Measurements from ENCODE around the gene PSMB7. TPM values are rescaled to one million over a fixed set of nuclear protein-coding genes. Genes with fewer than 3 reads are reported as not detected.

Gene PSMB7
- total and polyA plus RNA-seq, 2 donors (not counting 1 experiment from before 2014, with no cell fraction given), result 206 to 290 TPM

DNA sequence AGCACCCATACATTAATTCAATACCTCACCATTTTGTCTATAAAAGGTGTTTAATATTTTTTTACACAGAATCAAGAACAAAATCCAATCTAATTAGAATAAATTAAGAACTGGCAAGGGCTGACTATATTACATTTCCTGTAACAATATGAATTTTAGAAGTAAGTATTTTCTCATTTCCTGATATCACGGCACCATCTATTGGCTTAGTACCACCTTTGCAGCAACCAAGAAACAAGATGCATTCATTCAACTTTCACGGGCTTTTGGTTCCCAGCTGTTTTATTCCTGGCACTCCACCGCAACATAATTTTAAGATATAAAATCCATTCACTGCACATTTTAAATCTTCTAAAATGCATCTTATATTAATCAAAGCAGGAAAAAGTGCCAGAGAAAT lies 20.6 kb downstream of the PSMB7 start:
- no peaks in the 10 kb centered on the region for H3K9me3 ChIP-seq (ENCODE audit: control insufficient read depth, insufficient read depth, low read depth, low read length)
- H3K4me3 ChIP-seq (replicated peaks in 1 of 4; ENCODE audit: control extremely low read depth in 1 of 4, insufficient read depth in 1 of 4, low read depth in 3 of 4, low read length in 4 of 4), result no peak overlapping the region
- peaks cover 2% of the 10 kb centered on the region for H3K36me3 ChIP-seq (ENCODE audit: control insufficient read depth, insufficient read depth, low read length)
- H2AFZ ChIP-seq (ENCODE audit: low read length), result no peak overlapping the region
- H3K9ac ChIP-seq (ENCODE audit: insufficient read depth, low read length), result no peak overlapping the region
- H3K79me2 ChIP-seq (ENCODE audit: control insufficient read depth, insufficient read depth, low read length), result peaks cover 78% of the 10 kb centered on the region
- H3K27me3 ChIP-seq (ENCODE audit: control insufficient read depth, insufficient read depth, low read length), result no peaks in the 10 kb centered on the region
- H4K20me1 ChIP-seq (ENCODE audit: control insufficient read depth, extremely low read depth, insufficient read depth, low read length), result no peaks in the 10 kb centered on the region
- H3K4me2 ChIP-seq (ENCODE audit: extremely low read depth, insufficient read depth, low read length), result no peak overlapping the region
- no peak for TF ChIP-seq EZH2 (IDR thresholded peaks at IDR 0.05; ENCODE audit: low read length, missing control alignments)
- TF ChIP-seq, protein P1, sequence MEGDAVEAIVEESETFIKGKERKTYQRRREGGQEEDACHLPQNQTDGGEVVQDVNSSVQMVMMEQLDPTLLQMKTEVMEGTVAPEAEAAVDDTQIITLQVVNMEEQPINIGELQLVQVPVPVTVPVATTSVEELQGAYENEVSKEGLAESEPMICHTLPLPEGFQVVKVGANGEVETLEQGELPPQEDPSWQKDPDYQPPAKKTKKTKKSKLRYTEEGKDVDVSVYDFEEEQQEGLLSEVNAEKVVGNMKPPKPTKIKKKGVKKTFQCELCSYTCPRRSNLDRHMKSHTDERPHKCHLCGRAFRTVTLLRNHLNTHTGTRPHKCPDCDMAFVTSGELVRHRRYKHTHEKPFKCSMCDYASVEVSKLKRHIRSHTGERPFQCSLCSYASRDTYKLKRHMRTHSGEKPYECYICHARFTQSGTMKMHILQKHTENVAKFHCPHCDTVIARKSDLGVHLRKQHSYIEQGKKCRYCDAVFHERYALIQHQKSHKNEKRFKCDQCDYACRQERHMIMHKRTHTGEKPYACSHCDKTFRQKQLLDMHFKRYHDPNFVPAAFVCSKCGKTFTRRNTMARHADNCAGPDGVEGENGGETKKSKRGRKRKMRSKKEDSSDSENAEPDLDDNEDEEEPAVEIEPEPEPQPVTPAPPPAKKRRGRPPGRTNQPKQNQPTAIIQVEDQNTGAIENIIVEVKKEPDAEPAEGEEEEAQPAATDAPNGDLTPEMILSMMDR (conservative IDR thresholded peaks at IDR 0.05 in 1 of 2, IDR thresholded peaks at IDR 0.05 in 1 of 2; ENCODE audit: low read depth in 1 of 2, low read length in 2 of 2), result peak in 1 of 2 donors; percentile 30
- no peak for DNase-seq (ENCODE audit: low read depth in 2 of 2)
- no peak overlapping the region for H3K27ac ChIP-seq (ENCODE audit: insufficient read depth, low read length)
- H3K4me1 ChIP-seq (ENCODE audit: control insufficient read depth, extremely low read depth, insufficient read depth, low read length), result peaks cover 37% of the 10 kb centered on the region

DNA sequence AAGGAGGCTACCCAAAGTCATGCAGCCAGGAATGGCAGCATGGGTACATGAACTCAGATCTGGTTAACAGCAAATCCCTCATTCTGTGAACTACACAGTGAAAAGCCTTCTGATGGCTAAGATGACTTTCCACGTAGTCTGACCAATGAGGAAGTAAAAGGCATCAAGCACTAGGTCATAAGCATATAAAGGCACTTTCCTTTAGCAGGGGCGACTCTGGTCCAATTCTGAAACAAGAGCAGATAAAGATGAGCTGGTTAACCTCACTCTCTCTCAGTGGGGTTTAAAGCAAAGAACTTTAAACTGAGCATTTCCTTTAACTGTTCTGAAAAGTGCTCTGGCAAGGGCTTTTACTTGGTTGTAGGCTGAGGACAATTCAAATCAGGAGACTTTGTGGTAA lies 21.1 kb downstream of the PSMB7 start:
- peaks cover 38% of the 10 kb centered on the region for H3K4me1 ChIP-seq (ENCODE audit: control insufficient read depth, extremely low read depth, insufficient read depth, low read length)
- H3K36me3 ChIP-seq (ENCODE audit: control insufficient read depth, insufficient read depth, low read length), result peaks cover 2% of the 10 kb centered on the region
- no peak overlapping the region for H3K4me3 ChIP-seq (replicated peaks in 1 of 4; ENCODE audit: control extremely low read depth in 1 of 4, insufficient read depth in 1 of 4, low read depth in 3 of 4, low read length in 4 of 4)
- H3K79me2 ChIP-seq (ENCODE audit: control insufficient read depth, insufficient read depth, low read length), result peaks cover 78% of the 10 kb centered on the region
- H3K27me3 ChIP-seq (ENCODE audit: control insufficient read depth, insufficient read depth, low read length), result no peaks in the 10 kb centered on the region
- H3K4me2 ChIP-seq (ENCODE audit: extremely low read depth, insufficient read depth, low read length), result no peak overlapping the region
- H3K9me3 ChIP-seq (ENCODE audit: control insufficient read depth, insufficient read depth, low read depth, low read length), result no peaks in the 10 kb centered on the region
- DNase-seq (ENCODE audit: low read depth in 2 of 2), result peak in 1 of 2 donors; percentile 30
- peak overlapping the region; percentile 14 for H3K27ac ChIP-seq (ENCODE audit: insufficient read depth, low read length)
- no peak overlapping the region for H3K9ac ChIP-seq (ENCODE audit: insufficient read depth, low read length)
- H2AFZ ChIP-seq (ENCODE audit: low read length), result no peak overlapping the region
- TF ChIP-seq EZH2 (IDR thresholded peaks at IDR 0.05; ENCODE audit: low read length, missing control alignments), result no peak
- TF ChIP-seq, protein P1 (conservative IDR thresholded peaks at IDR 0.05 in 1 of 2, IDR thresholded peaks at IDR 0.05 in 1 of 2; ENCODE audit: low read depth in 1 of 2, low read length in 2 of 2), result no peak
- H4K20me1 ChIP-seq (ENCODE audit: control insufficient read depth, extremely low read depth, insufficient read depth, low read length), result no peaks in the 10 kb centered on the region

DNA sequence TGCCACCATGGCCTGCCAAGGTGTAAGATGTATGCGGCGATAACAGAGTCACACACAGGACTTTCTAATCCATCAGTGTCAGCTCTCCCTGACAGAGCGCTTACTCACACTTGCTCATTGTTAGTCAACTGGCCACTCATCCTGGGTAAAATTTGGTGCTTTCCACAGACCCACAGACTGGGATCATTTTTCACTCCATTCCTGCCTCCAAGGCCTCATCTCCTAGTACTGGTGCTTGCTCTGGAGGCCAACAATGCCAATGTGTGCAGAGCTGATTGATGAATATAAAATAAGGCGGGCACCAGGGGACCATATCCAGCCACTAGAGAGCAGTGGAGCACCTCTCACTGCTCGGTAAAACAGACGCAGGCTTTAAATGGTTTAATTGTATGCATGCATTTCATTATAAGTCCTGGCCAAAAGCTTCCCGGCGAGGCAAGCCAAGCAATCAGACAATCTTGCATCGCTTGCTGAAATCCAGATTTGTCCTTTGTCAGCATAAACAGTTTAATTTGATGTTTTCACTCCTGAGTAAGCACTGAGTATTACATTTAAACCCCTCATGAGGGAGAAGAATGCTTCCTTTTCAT lies 22.3 kb downstream of the PSMB7 start:
- peak overlapping the region in 1 of 4 experiments; percentile 19 for H3K4me3 ChIP-seq (replicated peaks in 1 of 4; ENCODE audit: control extremely low read depth in 1 of 4, insufficient read depth in 1 of 4, low read depth in 3 of 4, low read length in 4 of 4)
- no peaks in the 10 kb centered on the region for H3K9me3 ChIP-seq (ENCODE audit: control insufficient read depth, insufficient read depth, low read depth, low read length)
- no peak overlapping the region for H3K9ac ChIP-seq (ENCODE audit: insufficient read depth, low read length)
- H3K4me2 ChIP-seq (ENCODE audit: extremely low read depth, insufficient read depth, low read length), result peak overlapping the region; percentile 50
- peaks cover 2% of the 10 kb centered on the region for H3K36me3 ChIP-seq (ENCODE audit: control insufficient read depth, insufficient read depth, low read length)
- H2AFZ ChIP-seq (ENCODE audit: low read length), result no peak overlapping the region
- no peaks in the 10 kb centered on the region for H3K27me3 ChIP-seq (ENCODE audit: control insufficient read depth, insufficient read depth, low read length)
- H3K4me1 ChIP-seq (ENCODE audit: control insufficient read depth, extremely low read depth, insufficient read depth, low read length), result peaks cover 35% of the 10 kb centered on the region
- no peak for TF ChIP-seq EZH2 (IDR thresholded peaks at IDR 0.05; ENCODE audit: low read length, missing control alignments)
- TF ChIP-seq, protein P1 (conservative IDR thresholded peaks at IDR 0.05 in 1 of 2, IDR thresholded peaks at IDR 0.05 in 1 of 2; ENCODE audit: low read depth in 1 of 2, low read length in 2 of 2), result peak; percentile 48 to 66
- DNase-seq (ENCODE audit: low read depth in 2 of 2), result peak; percentile 81 to 96
- no peaks in the 10 kb centered on the region for H4K20me1 ChIP-seq (ENCODE audit: control insufficient read depth, extremely low read depth, insufficient read depth, low read length)
- peak overlapping the region; percentile 18 for H3K27ac ChIP-seq (ENCODE audit: insufficient read depth, low read length)
- H3K79me2 ChIP-seq (ENCODE audit: control insufficient read depth, insufficient read depth, low read length), result peaks cover 79% of the 10 kb centered on the region
